Fibroblast of lung (primary cell): ENCODE results near the gene CLTA. TPM values are rescaled to one million over a fixed set of nuclear protein-coding genes. Genes with fewer than 3 reads are reported as not detected.
A peak's percentile ranks its signal among the peaks of the same experiment; 100 is the strongest.

Experiments
- DNase-seq, 2 donors: peaks; one replicate each; pipeline versions ENCODE4 v3.0.0 to v3.0.0-alpha.2; 2010; ENCODE audit warnings: low read depth in 2 of 2
- H2AFZ ChIP-seq: 2 replicates; pipeline ENCODE4 v1.5.1; 2012; ENCODE audit warnings: low read length, control low read depth, inconsistent platforms
- H3K27ac ChIP-seq: 2 replicates; pipeline ENCODE4 v1.5.1; 2011; ENCODE audit warnings: low read length, control low read depth; ENCODE audit not compliant: insufficient read depth
- H3K27me3 ChIP-seq: 2 replicates; pipeline ENCODE4 v1.5.1; 2011; ENCODE audit warnings: mild to moderate bottlenecking, low read length; ENCODE audit not compliant: control insufficient read depth, insufficient read depth
- H3K36me3 ChIP-seq: 2 replicates; pipeline ENCODE4 v1.5.1; 2011; ENCODE audit warnings: low read length; ENCODE audit not compliant: control insufficient read depth, insufficient read depth
- H3K4me1 ChIP-seq: 2 replicates; pipeline ENCODE4 v1.5.1; 2011; ENCODE audit warnings: low read length; ENCODE audit not compliant: control insufficient read depth, insufficient read depth; ENCODE audit errors: extremely low read depth
- H3K4me2 ChIP-seq: 2 replicates; pipeline ENCODE4 v1.5.1; 2011; ENCODE audit warnings: low read length, control low read depth; ENCODE audit not compliant: insufficient read depth; ENCODE audit errors: extremely low read depth
- H3K4me3 ChIP-seq, 4 experiments: fragments of 200-600 bp in 1 of 4; sonication (generic) in 1 of 4; replicated peaks in 1 of 4; 2 replicates each; pipeline ENCODE4 v1.5.1; 2011 to 2016; ENCODE audit warnings: low read length in 4 of 4, low read depth in 3 of 4, mild to moderate bottlenecking in 3 of 4, control low read depth in 2 of 4, inconsistent platforms in 1 of 4, mixed read lengths in 1 of 4; ENCODE audit not compliant: insufficient read depth in 1 of 4; ENCODE audit errors: control extremely low read depth in 1 of 4
- H3K79me2 ChIP-seq: 2 replicates; pipeline ENCODE4 v1.5.1; 2012; ENCODE audit warnings: mild to moderate bottlenecking, low read length, inconsistent platforms; ENCODE audit not compliant: control insufficient read depth, insufficient read depth
- H3K9ac ChIP-seq: 2 replicates; pipeline ENCODE4 v1.5.1; 2011; ENCODE audit warnings: mild to moderate bottlenecking, low read length, control low read depth; ENCODE audit not compliant: insufficient read depth
- H3K9me3 ChIP-seq: 2 replicates; pipeline ENCODE4 v1.5.1; 2012; ENCODE audit warnings: low read depth, low read length; ENCODE audit not compliant: control insufficient read depth, insufficient read depth
- H4K20me1 ChIP-seq: 2 replicates; pipeline ENCODE4 v1.5.1; 2011; ENCODE audit warnings: low read length; ENCODE audit not compliant: control insufficient read depth, insufficient read depth; ENCODE audit errors: extremely low read depth
- CTCF ChIP-seq, 2 donors: IDR thresholded peaks in 1 of 2; conservative IDR thresholded peaks in 1 of 2; 1 replicate in 1 of 2; 2 replicates in 1 of 2; pipeline ENCODE4 v1.5.1; 2011 to 2012; ENCODE audit warnings: low read length in 2 of 2, control low read depth in 1 of 2, inconsistent platforms in 1 of 2, low read depth in 1 of 2, mild to moderate bottlenecking in 1 of 2
- EZH2 ChIP-seq: IDR thresholded peaks from 2 replicates; pipeline ENCODE4 v1.5.1; 2012; ENCODE audit warnings: low read length, control low read depth, mild to moderate bottlenecking; ENCODE audit errors: missing control alignments
- polyA plus RNA-seq, 2 donors: library from polyadenylated mRNA; depleted of rRNA in 1 of 2; stranded (reverse) in 1 of 2; unstranded in 1 of 2; fragments of >200 nt; gene quantifications; 2 replicates each; pipeline ENCODE4 v1.2.1, GENCODE V29; 2011 to 2012; ENCODE audit warnings: missing spikeins in 1 of 2
- total RNA-seq: library from RNA; depleted of rRNA; stranded (reverse); fragments of >200 nt; gene quantifications from 2 replicates; pipeline ENCODE4 v1.2.1, GENCODE V29; 2014

Gene CLTA
- total and polyA plus RNA-seq, 2 donors (not counting 1 experiment from before 2014, with no cell fraction given), result 238 to 341 TPM

- no peaks in the 10 kb centered on the region for H3K36me3 ChIP-seq
- no peaks in the 10 kb centered on the region for H4K20me1 ChIP-seq
- peak within 1 kb of the TSS; percentile 83 for H3K27ac ChIP-seq
- H3K79me2 ChIP-seq, result peaks cover 20% of the 10 kb centered on the region
- H3K4me3 ChIP-seq, result peak within 1 kb of the TSS; percentile 58 to 75 (median 68)
- peak within 1 kb of the TSS; percentile 82 for H3K9ac ChIP-seq
- peaks cover 2% of the 10 kb centered on the region for H3K4me1 ChIP-seq
- no peaks in the 10 kb centered on the region for H3K27me3 ChIP-seq
- no peaks in the 10 kb centered on the region for H3K9me3 ChIP-seq
- peak; percentile 95 to 96 for DNase-seq
- TF ChIP-seq EZH2 (no peak), CTCF (conservative IDR thresholded peaks at IDR 0.05 in 1 of 2, IDR thresholded peaks at IDR 0.05 in 1 of 2; ENCODE audit: low read depth in 1 of 2, low read length in 2 of 2) (no peak)
- H3K4me2 ChIP-seq, result peak within 1 kb of the TSS; percentile 99
- H2AFZ ChIP-seq, result peak within 1 kb of the TSS; percentile 69
Observed at GRCh38 chr9:36258208-36258995, 67.7 kb downstream of the CLTA start, which contains the start of gene GNE. TSS of gene GNE (minus strand) at chr9:36258448. CDS start at chr9:36249355, 9,093 bp downstream.

GRCh38 chr9:36258996-36259533 lies 68.3 kb downstream of the CLTA start:
- DNase-seq, result peak; percentile 21 to 32
- H3K27ac ChIP-seq, result peak overlapping the region; percentile 83

More at GRCh38 chr9:36258996-36259533, 68.3 kb downstream of the CLTA start:
- H3K36me3 ChIP-seq, result no peaks in the 10 kb centered on the region
- peak overlapping the region; percentile 99 for H3K4me2 ChIP-seq
- H3K27me3 ChIP-seq, result no peaks in the 10 kb centered on the region
- H3K4me1 ChIP-seq, result peaks cover 2% of the 10 kb centered on the region
- peaks cover 20% of the 10 kb centered on the region for H3K79me2 ChIP-seq
- TF ChIP-seq EZH2, result no peak
- no peak for TF ChIP-seq CTCF (conservative IDR thresholded peaks at IDR 0.05 in 1 of 2, IDR thresholded peaks at IDR 0.05 in 1 of 2; ENCODE audit: low read depth in 1 of 2, low read length in 2 of 2)
- H4K20me1 ChIP-seq, result no peaks in the 10 kb centered on the region
- peak overlapping the region; percentile 82 for H3K9ac ChIP-seq
- peak overlapping the region; percentile 69 for H2AFZ ChIP-seq
- H3K4me3 ChIP-seq, result peak overlapping the region; percentile 58 to 75 (median 68)
- no peaks in the 10 kb centered on the region for H3K9me3 ChIP-seq

Other genes with a start within 250 kb of the CLTA start
- gene OR2S2, start 232.8 kb upstream of the CLTA start, total RNA-seq, result 0.17 TPM in 1 of 2 replicates, not detected in the other
- gene OR2S2, start 232.8 kb upstream of the CLTA start, polyA plus RNA-seq, result 0.17 and 0.18 TPM in 2 replicates
- gene RECK, start 154.0 kb upstream of the CLTA start, total RNA-seq, result 43.1 and 98.4 TPM in 2 replicates
- gene RECK, start 154.0 kb upstream of the CLTA start, polyA plus RNA-seq, result 108 and 212 TPM in 2 replicates
- 40.0 and 47.8 TPM in 2 replicates for gene GLIPR2, start 54.2 kb upstream of the CLTA start, total RNA-seq
- 57.8 and 108 TPM in 2 replicates for gene GLIPR2, start 54.2 kb upstream of the CLTA start, polyA plus RNA-seq
- gene CCIN, start 21.5 kb upstream of the CLTA start, total RNA-seq, result 1.0 and 1.3 TPM in 2 replicates
- 0.40 and 0.55 TPM in 2 replicates for gene CCIN, start 21.5 kb upstream of the CLTA start, polyA plus RNA-seq
- gene GNE, start 67.5 kb downstream of the CLTA start, total RNA-seq, result 22.9 and 31.2 TPM in 2 replicates
- gene GNE, start 67.5 kb downstream of the CLTA start, polyA plus RNA-seq, result 20.7 and 22.1 TPM in 2 replicates
- 7.7 and 8.9 TPM in 2 replicates for gene RNF38, start 209.3 kb downstream of the CLTA start, total RNA-seq
- gene RNF38, start 209.3 kb downstream of the CLTA start, polyA plus RNA-seq, result 18.4 and 18.8 TPM in 2 replicates